ENCODE data around the gene FLNB. TPM values are rescaled to one million over a fixed set of nuclear protein-coding genes. Genes with fewer than 3 reads are reported as not detected.

Gene FLNB
- total and polyA plus RNA-seq, 2 of the 13 experiments (the other 11 are each of a cell fraction or from before 2014, with no cell fraction given) = 106 to 130 TPM

GRCh38 chr3:57960174-57960505, 48.1 kb upstream of the FLNB start (continued):
- TF ChIP-seq, protein P1, sequence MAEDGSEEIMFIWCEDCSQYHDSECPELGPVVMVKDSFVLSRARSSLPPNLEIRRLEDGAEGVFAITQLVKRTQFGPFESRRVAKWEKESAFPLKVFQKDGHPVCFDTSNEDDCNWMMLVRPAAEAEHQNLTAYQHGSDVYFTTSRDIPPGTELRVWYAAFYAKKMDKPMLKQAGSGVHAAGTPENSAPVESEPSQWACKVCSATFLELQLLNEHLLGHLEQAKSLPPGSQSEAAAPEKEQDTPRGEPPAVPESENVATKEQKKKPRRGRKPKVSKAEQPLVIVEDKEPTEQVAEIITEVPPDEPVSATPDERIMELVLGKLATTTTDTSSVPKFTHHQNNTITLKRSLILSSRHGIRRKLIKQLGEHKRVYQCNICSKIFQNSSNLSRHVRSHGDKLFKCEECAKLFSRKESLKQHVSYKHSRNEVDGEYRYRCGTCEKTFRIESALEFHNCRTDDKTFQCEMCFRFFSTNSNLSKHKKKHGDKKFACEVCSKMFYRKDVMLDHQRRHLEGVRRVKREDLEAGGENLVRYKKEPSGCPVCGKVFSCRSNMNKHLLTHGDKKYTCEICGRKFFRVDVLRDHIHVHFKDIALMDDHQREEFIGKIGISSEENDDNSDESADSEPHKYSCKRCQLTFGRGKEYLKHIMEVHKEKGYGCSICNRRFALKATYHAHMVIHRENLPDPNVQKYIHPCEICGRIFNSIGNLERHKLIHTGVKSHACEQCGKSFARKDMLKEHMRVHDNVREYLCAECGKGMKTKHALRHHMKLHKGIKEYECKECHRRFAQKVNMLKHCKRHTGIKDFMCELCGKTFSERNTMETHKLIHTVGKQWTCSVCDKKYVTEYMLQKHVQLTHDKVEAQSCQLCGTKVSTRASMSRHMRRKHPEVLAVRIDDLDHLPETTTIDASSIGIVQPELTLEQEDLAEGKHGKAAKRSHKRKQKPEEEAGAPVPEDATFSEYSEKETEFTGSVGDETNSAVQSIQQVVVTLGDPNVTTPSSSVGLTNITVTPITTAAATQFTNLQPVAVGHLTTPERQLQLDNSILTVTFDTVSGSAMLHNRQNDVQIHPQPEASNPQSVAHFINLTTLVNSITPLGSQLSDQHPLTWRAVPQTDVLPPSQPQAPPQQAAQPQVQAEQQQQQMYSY (CRISPR knock-in tag; IDR thresholded peaks at IDR 0.05) = no peak
- 0 out of 2 replicates have a peak, but pooled peaks have one; percentile 48 for TF ChIP-seq SNAPC2 (CRISPR knock-in tag; IDR thresholded peaks at IDR 0.05)
- TF ChIP-seq, protein P2, sequence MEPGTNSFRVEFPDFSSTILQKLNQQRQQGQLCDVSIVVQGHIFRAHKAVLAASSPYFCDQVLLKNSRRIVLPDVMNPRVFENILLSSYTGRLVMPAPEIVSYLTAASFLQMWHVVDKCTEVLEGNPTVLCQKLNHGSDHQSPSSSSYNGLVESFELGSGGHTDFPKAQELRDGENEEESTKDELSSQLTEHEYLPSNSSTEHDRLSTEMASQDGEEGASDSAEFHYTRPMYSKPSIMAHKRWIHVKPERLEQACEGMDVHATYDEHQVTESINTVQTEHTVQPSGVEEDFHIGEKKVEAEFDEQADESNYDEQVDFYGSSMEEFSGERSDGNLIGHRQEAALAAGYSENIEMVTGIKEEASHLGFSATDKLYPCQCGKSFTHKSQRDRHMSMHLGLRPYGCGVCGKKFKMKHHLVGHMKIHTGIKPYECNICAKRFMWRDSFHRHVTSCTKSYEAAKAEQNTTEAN (CRISPR knock-in tag; conservative IDR thresholded peaks at IDR 0.05) = no peak
- no peak for TF ChIP-seq ETV6 (CRISPR knock-in tag; conservative IDR thresholded peaks at IDR 0.05)
- TF ChIP-seq, protein P3, sequence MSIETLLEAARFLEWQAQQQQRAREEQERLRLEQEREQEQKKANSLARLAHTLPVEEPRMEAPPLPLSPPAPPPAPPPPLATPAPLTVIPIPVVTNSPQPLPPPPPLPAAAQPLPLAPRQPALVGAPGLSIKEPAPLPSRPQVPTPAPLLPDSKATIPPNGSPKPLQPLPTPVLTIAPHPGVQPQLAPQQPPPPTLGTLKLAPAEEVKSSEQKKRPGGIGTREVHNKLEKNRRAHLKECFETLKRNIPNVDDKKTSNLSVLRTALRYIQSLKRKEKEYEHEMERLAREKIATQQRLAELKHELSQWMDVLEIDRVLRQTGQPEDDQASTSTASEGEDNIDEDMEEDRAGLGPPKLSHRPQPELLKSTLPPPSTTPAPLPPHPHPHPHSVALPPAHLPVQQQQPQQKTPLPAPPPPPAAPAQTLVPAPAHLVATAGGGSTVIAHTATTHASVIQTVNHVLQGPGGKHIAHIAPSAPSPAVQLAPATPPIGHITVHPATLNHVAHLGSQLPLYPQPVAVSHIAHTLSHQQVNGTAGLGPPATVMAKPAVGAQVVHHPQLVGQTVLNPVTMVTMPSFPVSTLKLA (IDR thresholded peaks at IDR 0.05) = no peak
- TF ChIP-seq NFYC (CRISPR knock-in tag; IDR thresholded peaks at IDR 0.05) = peak; percentile 54
- TF ChIP-seq ZNF687 (CRISPR knock-in tag; IDR thresholded peaks at IDR 0.05) = peak; percentile 39; the same call in 1 of the 2 replicates
- no peak for TF ChIP-seq HOMEZ (CRISPR knock-in tag; IDR thresholded peaks at IDR 0.05; ENCODE audit: low read depth)
- no peak for TF ChIP-seq RAD21 (CRISPR knock-in tag; IDR thresholded peaks at IDR 0.05)
